GM12872 (cell line): Measurements from ENCODE around the gene DNMT1.

Source experiments
- CTCF ChIP-seq: IDR thresholded peaks from 3 replicates; pipeline ENCODE4 v1.5.1; 2011; ENCODE audit warnings: low read depth, mild to moderate bottlenecking, low read length, moderate library complexity; ENCODE audit not compliant: insufficient read depth

Gene DNMT1

GRCh38 chr19:10155839-10156238, 38.9 kb downstream of the DNMT1 start:
- no peak for TF ChIP-seq CTCF

GRCh38 chr19:10152100-10152499, 42.7 kb downstream of the DNMT1 start:
- no peak for TF ChIP-seq CTCF

GRCh38 chr19:10151521-10151920, 43.2 kb downstream of the DNMT1 start:
- no peak for TF ChIP-seq CTCF

GRCh38 chr19:10149427-10149826, 45.3 kb downstream of the DNMT1 start:
- TF ChIP-seq CTCF, result no peak

GRCh38 chr19:10146142-10146541, 48.6 kb downstream of the DNMT1 start:
- TF ChIP-seq CTCF, result no peak

- no peak for TF ChIP-seq CTCF
Measured at GRCh38 chr19:10145031-10145430, 49.7 kb downstream of the DNMT1 start.

- no peak for TF ChIP-seq CTCF
Measured at GRCh38 chr19:10144361-10144760, 50.4 kb downstream of the DNMT1 start.

- TF ChIP-seq CTCF, result no peak
Measured at GRCh38 chr19:10143681-10144080, 51.1 kb downstream of the DNMT1 start.
